GM13977 (cell line): Measurements from ENCODE around the gene SERPINE2.
A peak's percentile ranks its signal among the peaks of the same experiment; 100 is the strongest.

ENCODE experiments used
- DNase-seq: peaks from one replicate; pipeline ENCODE4 v3.0.0; 2012; ENCODE audit warnings: low spot score
- in situ Hi-C: fragments of 300-500 bp; cut with MboI; formaldehyde crosslinking; loops from one replicate; pipeline ENCODE4 v1.12.0; 2022; ENCODE audit warnings: low sequenced_read_pairs, low pct_unique_long_range_greater_than_20kb, mixed read lengths, inconsistent platforms; ENCODE audit not compliant: unreplicated experiment
- TF ChIP-seq, protein P1 (sequence below): IDR thresholded peaks from 2 replicates; pipeline ENCODE4 v1.5.1; 2012; ENCODE audit warnings: mild to moderate bottlenecking, control low read depth; ENCODE audit not compliant: insufficient read depth; ENCODE audit errors: extremely low read depth, missing control alignments

Gene SERPINE2

DNA sequence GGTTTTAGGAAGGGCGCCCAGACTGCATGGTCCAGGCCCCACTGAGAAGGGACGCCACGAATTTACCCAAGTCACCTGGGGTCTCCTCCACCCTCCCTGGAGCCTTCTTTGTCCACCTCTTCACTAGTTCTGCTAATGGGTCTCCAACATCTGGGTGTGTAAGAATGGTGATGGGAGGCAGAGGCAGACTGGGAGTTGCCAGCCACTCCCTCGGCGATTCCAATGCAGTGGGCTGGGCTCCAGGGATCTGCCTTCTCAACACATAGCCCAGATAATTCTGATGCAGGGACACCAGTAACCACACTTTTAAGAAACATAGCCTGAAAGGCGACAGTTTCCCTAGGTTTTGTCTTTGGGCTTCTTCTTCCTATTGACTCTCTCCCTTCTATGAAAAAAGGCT, 42.7 kb downstream of the SERPINE2 start:
- in situ Hi-C loops = loop anchor here (25.0 kb wide), 1 partner anchor 266 kb away; no protein-coding TSS in a partner anchor

DNA sequence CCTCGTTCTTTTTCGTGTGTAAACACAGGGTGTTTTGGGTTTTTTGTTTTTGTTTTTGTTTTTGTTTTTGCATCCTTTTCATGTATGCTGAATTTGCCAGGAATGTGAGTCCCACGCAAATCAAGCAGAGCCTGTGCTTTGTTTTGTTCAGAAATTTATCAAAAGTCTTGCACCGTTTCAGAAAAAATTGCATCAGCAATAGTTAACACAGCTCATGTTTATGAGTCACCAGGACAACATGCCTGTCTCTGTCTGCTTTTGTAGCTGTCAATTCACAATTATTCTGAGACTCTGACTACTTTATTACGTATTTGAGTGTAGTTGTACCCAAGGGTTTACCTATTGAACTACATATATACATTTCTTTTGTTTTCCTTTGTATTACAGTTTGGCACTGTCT, 43.5 kb downstream of the SERPINE2 start:
- TF ChIP-seq, protein P1, sequence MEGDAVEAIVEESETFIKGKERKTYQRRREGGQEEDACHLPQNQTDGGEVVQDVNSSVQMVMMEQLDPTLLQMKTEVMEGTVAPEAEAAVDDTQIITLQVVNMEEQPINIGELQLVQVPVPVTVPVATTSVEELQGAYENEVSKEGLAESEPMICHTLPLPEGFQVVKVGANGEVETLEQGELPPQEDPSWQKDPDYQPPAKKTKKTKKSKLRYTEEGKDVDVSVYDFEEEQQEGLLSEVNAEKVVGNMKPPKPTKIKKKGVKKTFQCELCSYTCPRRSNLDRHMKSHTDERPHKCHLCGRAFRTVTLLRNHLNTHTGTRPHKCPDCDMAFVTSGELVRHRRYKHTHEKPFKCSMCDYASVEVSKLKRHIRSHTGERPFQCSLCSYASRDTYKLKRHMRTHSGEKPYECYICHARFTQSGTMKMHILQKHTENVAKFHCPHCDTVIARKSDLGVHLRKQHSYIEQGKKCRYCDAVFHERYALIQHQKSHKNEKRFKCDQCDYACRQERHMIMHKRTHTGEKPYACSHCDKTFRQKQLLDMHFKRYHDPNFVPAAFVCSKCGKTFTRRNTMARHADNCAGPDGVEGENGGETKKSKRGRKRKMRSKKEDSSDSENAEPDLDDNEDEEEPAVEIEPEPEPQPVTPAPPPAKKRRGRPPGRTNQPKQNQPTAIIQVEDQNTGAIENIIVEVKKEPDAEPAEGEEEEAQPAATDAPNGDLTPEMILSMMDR = no peak
- in situ Hi-C loops = loop anchor here (25.0 kb wide), 1 partner anchor 267 kb away; no protein-coding TSS in a partner anchor
- DNase-seq = no peak

More for the DNA sequence above, 42.7 kb downstream of the SERPINE2 start:
- TF ChIP-seq, protein P1 = no peak
- no peak for DNase-seq

DNA sequence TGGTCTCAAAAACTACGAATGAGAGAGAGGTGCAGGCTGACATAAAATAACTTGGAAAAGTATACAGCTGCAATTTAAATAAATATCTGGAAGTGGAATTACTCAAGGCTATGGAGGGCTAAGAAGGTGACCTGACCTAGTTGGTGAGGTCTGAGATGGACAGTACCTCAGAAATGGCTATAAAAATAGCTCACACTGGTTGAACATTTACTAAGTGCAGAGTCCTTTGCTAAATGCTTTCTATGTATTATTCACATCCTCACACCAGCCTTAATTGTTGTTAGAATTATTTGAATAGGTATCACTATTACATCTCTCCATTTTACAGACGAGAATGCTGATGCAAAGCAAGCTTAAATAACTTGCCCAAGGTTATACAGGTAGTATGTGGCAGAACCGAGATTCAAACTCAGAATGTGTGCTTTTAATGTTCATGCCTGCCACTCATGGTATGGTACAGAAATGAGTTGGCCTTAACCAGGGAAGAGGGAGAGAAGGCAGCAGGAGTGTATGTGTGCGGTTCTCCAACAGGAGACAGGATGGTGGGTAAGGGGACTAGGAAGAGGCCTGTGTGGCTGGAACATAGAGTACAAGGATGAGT, 44.4 kb downstream of the SERPINE2 start:
- in situ Hi-C loops = loop anchor here (25.0 kb wide), 1 partner anchor 268 kb away; no protein-coding TSS in a partner anchor
- no peak for DNase-seq
- TF ChIP-seq, protein P1 = no peak

DNA sequence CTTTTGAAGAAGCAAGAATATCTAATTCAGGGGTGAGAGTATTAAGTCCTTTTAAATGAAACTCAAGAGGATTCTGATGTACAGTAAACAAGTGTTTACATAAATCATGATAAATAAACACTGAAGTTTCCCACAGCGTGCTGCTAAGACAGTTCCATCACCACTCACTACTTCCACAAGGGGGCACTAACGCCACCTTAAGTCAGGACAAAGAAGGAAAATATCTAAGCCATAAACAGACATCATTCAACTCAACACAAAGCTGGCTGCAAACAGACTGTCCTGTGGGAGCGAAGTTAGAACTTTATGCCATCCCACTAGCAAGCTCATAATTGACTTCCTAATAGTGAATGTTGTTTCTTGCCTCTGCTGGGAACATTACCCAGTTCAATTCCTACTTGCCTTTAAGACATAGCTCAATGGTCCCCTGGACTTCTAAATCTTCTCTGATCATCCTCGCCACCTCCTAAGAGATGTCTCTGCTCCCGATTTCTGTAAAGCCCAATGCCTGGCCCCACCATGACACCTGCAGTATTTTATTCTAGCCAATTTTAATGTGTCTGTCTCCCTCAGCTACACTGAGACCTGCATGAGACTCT, 45.4 kb downstream of the SERPINE2 start:
- TF ChIP-seq, protein P1 = peak; percentile 86
- DNase-seq = peak; percentile 71
- in situ Hi-C loops = loop anchor here (25.0 kb wide), 1 partner anchor 269 kb away; no protein-coding TSS in a partner anchor

DNA sequence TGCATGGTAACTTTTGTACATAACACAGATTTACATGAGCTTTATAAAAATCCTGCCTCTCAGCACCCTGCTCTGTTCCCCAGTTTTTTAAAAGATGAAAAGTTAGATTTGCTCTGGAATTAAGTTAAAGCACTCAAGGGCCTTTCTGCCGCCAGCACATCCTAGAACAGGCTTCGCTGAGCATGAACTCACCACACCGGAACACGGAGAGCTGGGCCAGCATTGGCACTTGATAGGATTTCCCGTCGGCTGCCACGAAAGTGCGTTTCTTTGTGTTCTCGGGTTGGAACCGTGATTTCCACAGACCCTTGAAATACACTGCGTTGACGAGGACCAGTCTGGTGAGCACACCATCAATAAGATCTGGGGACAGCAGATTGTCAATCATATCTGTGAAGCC, 47.5 kb downstream of the SERPINE2 start:
- no peak for DNase-seq
- in situ Hi-C loops = loop anchor here (25.0 kb wide), 1 partner anchor 271 kb away; no protein-coding TSS in a partner anchor

DNA sequence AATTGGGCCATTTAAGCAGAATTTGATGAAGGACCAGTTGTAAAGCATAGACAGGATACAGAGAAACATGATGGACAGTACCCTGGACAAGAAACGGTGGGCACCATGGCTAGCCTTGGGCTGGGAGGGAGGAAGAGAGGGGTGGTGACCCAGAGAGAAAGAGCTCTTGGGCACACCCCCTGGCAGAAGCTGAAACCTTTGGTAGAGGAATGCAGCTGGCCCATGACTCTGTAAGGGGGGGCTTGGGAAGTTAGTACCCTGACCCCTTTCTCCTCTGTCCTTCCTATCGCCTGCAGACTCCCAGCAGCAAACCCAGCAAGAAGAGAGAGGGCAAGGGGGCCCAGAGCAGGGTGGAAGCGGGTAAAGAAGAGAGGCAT, 49.2 kb downstream of the SERPINE2 start:
- DNase-seq = no peak
- in situ Hi-C loops = loop anchor here (25.0 kb wide), 1 partner anchor 272 kb away; no protein-coding TSS in a partner anchor
- TF ChIP-seq, protein P1 = no peak

More for the DNA sequence above, 47.5 kb downstream of the SERPINE2 start:
- TF ChIP-seq, protein P1 = no peak
